GM19035 (cell line): ENCODE results near the gene DAPK2.

ENCODE experiments used
- ATAC-seq: cut with Tn5 transposase; IDR thresholded peaks from one replicate; pipeline ENCODE4 v1.9.1; 2021; ENCODE audit not compliant: unreplicated experiment

Gene DAPK2

DNA sequence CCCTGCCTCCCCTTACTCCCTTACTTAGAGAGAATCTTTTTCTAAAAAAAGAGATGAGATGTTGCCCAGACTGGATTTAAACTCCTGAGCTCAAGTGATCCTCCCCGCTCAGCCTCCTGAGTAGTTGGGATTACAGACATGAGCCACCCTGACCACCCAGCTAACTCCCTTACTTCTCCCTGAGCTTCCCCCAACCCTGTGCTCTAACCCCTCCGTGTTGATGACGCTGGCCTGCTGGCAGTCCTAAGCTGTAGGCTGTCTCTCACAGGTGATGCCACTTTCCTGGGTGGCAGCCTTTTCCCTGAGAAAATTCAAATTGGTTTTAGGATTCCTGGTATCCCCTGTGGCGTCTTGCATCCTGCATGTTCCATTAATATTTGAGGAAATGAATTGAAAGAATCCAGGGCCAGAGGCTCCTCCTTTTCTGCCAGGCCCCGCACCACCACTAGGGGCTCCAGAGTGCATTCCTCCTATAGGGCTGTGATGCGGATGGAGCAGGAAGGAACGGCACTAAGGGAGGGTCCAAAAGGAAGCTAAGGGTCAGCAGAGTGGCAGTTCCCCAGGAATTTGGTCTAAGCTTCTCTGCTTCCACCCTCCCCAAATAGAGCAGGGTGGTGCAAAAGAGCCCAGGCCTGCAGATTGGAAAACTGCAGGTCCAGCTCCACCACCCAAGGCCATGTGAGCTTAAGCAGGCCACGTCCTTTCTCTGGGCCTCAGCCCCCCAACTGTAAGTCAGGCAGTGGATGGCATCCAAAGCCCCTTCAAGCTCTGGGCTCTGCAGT is 101.1 kb downstream of the DAPK2 start:
- ATAC-seq: no peak

GRCh38 chr15:63944681-63944955 is 101.7 kb downstream of the DAPK2 start:
- ATAC-seq: no peak

- no peak for ATAC-seq
These were observed 102.2 kb downstream of the DAPK2 start for GRCh38 chr15:63943829-63944680.

- no peak for ATAC-seq
These were observed 103.6 kb downstream of the DAPK2 start for GRCh38 chr15:63942486-63943365.

DNA sequence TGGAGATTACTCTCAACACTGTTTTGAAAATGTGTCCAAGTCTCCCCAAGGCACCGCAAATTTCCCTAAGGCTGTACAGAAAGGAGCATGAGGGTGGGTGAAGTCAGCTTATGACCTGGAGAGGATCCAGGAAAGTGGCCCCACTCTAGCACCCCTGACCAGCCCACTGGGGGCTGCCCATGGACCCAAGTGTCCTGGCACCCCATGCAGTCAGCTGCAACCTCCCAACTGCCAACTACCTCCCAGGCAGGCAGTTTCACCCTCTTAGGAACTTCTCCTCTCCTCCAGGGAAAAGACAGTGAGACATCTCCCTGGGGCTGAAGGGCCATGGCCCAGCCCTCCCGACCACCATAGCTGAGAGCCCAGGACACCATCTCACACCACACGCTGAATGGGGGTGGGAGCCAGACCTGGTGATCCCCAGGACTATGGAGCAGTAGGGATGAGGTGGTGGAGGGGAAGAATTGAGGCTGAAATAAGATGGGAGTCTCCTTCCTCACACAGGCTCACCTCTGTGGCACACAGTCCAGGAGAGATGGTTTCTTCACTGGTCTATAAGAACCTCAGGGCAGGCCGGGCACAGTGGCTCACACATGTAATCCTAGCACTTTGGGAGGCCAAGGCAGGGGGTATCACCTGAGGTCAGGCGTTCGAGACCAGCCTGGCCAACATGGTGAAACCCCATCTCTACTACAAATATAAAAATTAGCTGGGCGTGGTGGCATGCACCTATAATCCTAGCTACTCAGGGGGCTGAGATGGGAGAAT is 104.4 kb downstream of the DAPK2 start:
- no peak for ATAC-seq

DNA sequence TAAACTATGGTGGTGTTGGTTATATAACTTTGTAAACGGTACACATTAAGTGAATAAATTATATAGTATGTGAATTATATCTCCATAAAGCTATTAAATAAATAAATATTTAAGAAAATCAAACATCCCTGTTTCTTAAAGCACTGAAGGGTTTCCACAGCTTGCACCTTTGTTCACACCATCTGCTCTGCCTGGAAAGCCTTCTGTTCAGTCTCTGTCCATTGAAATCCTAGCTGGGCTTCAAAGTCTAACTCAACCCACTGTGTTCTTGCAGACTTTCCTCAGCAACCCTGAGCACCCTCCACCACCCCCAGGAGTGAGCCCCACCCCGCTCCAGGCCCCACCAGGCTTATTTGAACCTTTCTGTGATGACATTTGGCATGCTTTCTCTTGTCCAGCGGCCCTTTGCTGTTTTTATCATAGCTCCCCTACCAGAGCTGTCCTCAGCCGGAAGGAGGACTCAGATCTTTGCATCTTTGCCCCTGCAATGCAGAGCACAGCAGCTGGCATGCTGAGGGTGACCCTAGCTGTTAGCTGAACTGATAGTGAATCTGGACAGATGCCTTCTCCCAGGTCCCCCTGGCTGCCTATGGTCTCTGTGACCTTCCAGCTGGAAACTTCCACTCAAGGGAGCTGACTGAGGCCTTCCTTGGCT is 105.2 kb downstream of the DAPK2 start:
- no peak for ATAC-seq

- ATAC-seq: no peak
These were observed 106.7 kb downstream of the DAPK2 start for GRCh38 chr15:63939531-63940130.

DNA sequence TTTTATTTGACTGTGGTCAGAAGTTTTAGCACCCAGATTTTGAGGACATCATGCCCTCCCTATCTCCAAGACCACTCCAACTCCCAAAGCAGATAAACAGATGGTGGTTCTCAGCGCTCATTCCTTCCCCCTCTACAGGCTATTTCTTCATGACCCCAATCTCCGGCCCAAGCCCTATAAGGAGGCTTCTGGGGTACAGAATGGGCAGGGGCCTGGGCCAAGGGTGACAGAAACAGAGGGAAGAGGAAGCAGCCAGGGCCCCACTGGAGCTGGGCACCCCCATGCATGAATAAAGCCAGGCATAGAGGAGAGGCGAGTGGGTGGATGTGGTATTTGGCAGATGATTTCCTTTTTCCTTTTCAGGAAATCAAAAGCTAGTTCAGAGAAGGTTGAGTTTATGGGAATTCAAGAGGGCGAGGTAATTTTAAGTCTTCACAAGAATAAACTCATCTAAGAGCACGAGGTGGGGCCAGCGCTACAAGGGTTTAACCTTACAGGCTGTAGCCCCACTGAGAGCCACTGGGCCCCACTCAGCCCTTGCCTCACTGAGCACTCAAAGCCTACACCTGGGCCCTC is 107.7 kb downstream of the DAPK2 start:
- no peak for ATAC-seq

DNA sequence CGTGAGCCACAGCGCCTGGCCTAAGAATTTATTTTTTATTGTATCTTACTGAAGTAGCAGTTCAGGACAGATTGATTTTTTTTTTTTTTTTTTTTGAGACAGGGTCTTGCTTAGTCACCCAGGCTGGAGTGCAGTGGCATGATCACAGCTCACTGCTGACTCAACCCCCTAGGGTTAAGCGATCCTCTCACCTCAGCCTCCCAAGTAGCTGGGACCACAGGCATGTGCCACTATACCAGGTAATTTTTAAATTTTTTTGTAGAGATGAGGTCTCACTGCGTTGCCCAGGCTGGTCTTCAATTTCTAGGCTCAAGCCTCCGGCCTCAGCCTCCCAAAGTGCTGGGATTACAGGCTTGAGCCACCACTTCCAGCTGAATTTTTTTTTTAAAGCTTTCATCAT is 112.8 kb downstream of the DAPK2 start:
- ATAC-seq: no peak

GRCh38 chr15:63931556-63931955 is 114.7 kb downstream of the DAPK2 start:
- no peak for ATAC-seq

DNA sequence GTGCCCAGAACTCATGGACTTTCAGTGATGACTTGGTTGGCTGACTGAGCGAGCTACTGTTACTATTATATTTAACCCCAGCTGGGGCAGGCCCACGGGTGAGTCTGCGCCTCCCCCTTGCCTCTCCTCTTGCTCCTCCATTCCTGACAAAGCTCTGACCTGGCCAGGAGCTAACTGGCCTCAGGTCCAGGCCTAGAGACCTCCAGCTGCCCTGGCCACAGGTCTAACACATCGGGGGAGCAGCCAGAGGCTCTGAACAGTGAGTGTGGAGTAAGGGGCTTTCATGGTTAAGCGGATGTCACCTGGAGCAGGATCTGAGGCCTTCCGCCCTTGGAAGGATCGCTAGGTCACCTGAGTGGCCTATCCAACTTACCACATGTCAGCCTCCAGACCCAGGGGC is 116.3 kb downstream of the DAPK2 start:
- no peak for ATAC-seq

GRCh38 chr15:63928185-63928842 is 118.0 kb downstream of the DAPK2 start:
- no peak for ATAC-seq

- no peak for ATAC-seq
These were observed 122.0 kb downstream of the DAPK2 start for GRCh38 chr15:63923993-63924950.

DNA sequence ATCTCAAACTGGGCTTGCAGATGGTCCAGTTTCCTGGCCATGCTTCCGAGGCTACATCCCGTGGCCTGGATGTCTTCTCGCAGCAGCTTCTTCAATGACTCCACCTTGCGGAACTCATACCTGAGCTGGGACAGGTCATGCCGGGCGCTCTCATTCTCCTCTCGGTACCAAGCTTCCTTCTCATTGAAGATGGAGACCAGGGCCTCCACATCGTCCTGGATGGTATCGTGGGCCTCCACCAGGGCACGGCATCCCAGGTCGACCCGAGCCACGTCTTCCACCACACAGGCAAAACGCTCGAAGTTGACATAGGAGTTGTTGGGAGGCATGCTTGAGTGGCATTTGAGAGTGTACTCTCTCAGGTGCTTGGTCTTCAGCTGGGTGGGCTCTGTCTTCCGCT is 123.4 kb downstream of the DAPK2 start:
- ATAC-seq: no peak

DNA sequence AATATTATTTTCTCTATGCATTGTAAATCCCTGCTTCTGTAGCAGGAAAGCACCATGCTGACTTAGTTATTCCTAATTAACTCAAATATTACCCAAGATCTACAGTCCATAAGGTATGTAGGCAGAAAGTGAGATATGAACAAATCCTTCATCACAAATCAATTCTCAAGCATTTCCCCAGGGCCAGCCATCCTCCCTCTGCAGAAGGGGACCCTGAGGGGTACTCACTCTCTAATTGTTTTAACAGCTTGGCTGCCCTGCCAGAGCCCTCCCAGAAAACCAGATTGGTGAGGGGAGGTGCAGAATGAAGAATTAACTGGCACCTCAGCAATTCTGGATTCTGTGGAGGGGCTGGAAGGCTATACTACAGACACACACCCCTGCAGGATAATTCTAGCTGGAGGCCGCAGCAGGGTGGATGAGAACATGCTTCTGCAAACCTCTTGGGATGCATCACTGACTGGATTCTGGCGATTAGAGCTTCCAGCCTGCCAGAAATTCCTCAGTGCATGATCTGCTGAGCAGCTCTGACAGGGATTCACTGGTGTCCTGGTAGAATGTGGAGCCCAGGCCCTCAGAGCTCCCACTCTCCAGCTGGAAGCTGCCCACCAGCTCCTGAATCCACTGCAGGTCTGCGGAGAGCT is 123.9 kb downstream of the DAPK2 start:
- ATAC-seq: no peak

DNA sequence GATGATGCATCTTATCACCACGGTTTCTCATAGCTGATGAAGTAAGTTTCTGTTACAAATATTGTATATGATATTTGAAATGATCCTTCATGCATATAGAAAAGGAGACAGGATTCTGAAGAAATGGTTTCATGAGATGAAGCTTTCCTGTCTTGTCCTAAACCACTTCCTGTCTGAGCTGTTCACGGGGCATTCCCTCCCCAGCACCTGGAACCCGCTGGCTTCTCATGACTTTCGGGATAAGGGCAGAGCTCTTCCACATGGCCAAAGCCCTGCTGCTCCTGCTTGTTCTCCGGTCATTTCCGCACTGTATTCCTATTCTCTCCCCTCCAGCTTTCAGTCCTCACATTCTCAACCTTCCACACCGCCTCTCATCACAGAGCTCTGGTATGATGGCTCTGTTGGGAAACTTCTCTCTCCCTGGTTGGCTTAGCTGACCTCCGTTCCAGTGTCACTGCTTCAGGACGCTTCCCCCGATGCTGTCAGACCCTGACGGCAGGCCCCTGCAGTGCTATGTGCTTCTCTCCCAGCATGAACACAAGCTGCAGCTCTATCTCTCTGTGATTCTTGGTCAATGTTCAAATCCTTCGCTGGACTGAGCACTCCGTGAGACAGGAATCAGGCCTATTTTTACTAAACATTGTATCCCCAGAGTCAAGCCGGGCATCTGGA is 125.6 kb downstream of the DAPK2 start:
- no peak for ATAC-seq

GRCh38 chr15:63918901-63919348 is 127.4 kb downstream of the DAPK2 start:
- ATAC-seq: no peak
